Glutamatergic neuron (in vitro differentiated cells): Measurements from ENCODE around the gene GRM1. TPM values are rescaled to one million over a fixed set of nuclear protein-coding genes. Genes with fewer than 3 reads are reported as not detected.

ENCODE experiments used
- DNase-seq: peaks from one replicate; pipeline ENCODE4 v3.0.0; 2022
- H3K27ac Mint-ChIP-seq: one replicate; pipeline ENCODE4 v1.8.0; 2020; ENCODE audit warnings: mild to moderate bottlenecking, mixed read lengths, inconsistent platforms; ENCODE audit not compliant: unreplicated experiment
- H3K27me3 Mint-ChIP-seq: one replicate; pipeline ENCODE4 v1.8.0; 2020; ENCODE audit warnings: mild to moderate bottlenecking, moderate library complexity, mixed read lengths, inconsistent platforms; ENCODE audit not compliant: unreplicated experiment
- H3K36me3 Mint-ChIP-seq: one replicate; pipeline ENCODE4 v1.8.0; 2020; ENCODE audit warnings: mild to moderate bottlenecking, mixed read lengths, inconsistent platforms; ENCODE audit not compliant: unreplicated experiment
- H3K4me1 Mint-ChIP-seq: one replicate; pipeline ENCODE4 v1.8.0; 2020; ENCODE audit warnings: mild to moderate bottlenecking, low read depth, mixed read lengths, inconsistent platforms; ENCODE audit not compliant: unreplicated experiment
- H3K4me3 Mint-ChIP-seq: one replicate; pipeline ENCODE4 v1.8.0; 2020; ENCODE audit warnings: mild to moderate bottlenecking, mixed read lengths, inconsistent platforms; ENCODE audit not compliant: unreplicated experiment
- H3K9me3 Mint-ChIP-seq: one replicate; pipeline ENCODE4 v1.8.0; 2020; ENCODE audit warnings: mild to moderate bottlenecking, moderate library complexity, mixed read lengths, inconsistent platforms; ENCODE audit not compliant: unreplicated experiment
- total RNA-seq: library from RNA; stranded (reverse); fragmentation: NEBNext Ultra II Directional; extraction: Animal tissue kit (Norgen Biotek cat#: 25700); gene quantifications from one replicate; pipeline ENCODE4 v1.2.1, GENCODE V29; 2021; ENCODE audit not compliant: unreplicated experiment
- TF ChIP-seq, protein P1 (sequence below): fragments of 200-600 bp; sonication (generic); IDR thresholded peaks from one replicate; pipeline ENCODE4 v1.5.0; 2021; ENCODE audit not compliant: partially characterized antibody, unreplicated experiment

GRM1 gene
- total RNA-seq, 1 donor from 2014 or later: 0.17 TPM

DNA sequence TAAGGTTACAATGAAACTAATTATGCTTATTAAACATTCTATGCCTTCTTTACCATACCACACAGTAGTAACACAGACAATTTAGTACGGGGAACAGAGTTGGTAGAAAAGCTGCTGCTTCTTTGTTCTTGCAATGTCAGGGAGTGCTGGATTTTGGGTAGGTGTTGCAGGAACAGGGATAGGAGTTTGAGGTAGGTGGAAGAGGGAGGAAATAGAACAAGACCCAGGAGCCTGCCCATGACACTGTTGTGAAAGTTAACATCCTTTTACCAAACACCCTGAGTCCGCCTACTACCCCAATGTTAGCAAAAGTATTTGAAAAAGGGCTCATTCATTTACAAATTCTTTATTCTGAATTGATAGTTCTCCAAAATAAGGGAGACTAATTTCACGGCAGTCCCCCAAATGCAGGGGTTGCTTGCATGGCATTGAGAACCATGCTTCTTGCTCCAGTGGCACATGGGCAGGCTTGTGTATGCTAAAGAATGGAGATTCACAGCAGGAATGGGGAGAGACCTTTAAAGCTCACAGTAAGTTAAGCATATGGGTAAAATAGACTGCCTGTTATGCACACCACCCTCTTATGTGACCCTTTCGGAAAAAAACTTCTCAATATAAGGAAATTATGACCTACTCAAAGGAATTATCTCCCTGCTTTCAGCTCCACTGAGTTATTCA is 181.7 kb downstream of the GRM1 start:
- TF ChIP-seq, protein P1, sequence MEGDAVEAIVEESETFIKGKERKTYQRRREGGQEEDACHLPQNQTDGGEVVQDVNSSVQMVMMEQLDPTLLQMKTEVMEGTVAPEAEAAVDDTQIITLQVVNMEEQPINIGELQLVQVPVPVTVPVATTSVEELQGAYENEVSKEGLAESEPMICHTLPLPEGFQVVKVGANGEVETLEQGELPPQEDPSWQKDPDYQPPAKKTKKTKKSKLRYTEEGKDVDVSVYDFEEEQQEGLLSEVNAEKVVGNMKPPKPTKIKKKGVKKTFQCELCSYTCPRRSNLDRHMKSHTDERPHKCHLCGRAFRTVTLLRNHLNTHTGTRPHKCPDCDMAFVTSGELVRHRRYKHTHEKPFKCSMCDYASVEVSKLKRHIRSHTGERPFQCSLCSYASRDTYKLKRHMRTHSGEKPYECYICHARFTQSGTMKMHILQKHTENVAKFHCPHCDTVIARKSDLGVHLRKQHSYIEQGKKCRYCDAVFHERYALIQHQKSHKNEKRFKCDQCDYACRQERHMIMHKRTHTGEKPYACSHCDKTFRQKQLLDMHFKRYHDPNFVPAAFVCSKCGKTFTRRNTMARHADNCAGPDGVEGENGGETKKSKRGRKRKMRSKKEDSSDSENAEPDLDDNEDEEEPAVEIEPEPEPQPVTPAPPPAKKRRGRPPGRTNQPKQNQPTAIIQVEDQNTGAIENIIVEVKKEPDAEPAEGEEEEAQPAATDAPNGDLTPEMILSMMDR: no peak

DNA sequence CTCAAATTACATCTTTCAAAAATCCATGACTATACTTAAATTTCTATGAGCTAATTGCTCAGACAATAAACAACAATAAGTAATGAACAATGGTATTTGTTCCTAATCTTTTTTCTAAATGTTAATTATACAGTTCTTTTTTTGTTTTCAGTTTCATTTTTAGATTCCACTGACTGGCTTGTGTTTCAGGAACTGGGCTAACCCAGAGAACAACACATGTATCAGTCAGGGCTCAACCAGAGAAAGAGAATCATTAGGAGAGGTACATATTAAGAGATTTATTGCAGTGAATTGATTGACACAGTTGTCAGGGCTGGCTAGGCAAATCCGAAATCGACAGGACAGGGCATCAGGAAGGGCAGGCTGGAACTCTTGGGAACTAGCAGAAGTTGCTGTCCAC is 182.8 kb downstream of the GRM1 start:
- Mint-ChIP-seq H3K4me3 (no peak overlapping the region), H3K9me3 (no peaks in the 10 kb centered on the region), H3K27me3 (peaks cover 2% of the 10 kb centered on the region), H3K36me3 (no peaks in the 10 kb centered on the region), H3K4me1 (no peaks in the 10 kb centered on the region), H3K27ac (no peak overlapping the region)
- DNase-seq: no peak
- TF ChIP-seq, protein P1: no peak

More for the DNA sequence above, 181.7 kb downstream of the GRM1 start:
- no peak for DNase-seq
- Mint-ChIP-seq H3K36me3 (no peaks in the 10 kb centered on the region), H3K4me1 (no peaks in the 10 kb centered on the region), H3K9me3 (no peaks in the 10 kb centered on the region), H3K27ac (no peak overlapping the region), H3K4me3 (no peak overlapping the region), H3K27me3 (peaks cover 2% of the 10 kb centered on the region)

DNA sequence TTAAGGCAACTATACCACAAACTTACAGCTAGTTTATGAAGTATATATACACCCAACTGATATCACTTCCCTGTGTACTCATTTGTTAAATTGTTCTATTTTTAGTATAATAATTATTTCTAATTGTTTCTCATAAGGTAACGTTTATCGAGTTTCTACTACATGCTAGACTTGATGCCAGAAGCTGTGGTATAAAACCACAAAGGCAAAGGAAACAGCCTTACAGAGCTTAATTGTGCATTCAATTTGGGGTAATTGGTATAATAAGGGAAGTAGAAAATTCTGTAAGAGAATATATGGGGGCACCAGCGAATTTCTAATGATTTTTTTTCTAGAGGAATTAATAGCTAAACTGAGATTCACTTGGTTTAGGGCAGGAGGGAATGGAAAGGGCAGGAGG is 183.9 kb downstream of the GRM1 start:
- H3K4me3 Mint-ChIP-seq: no peak overlapping the region
- TF ChIP-seq, protein P1: no peak
- DNase-seq: no peak
- no peaks in the 10 kb centered on the region for H3K36me3 Mint-ChIP-seq
- no peaks in the 10 kb centered on the region for H3K9me3 Mint-ChIP-seq
- no peaks in the 10 kb centered on the region for H3K4me1 Mint-ChIP-seq
- H3K27me3 Mint-ChIP-seq: peaks cover 2% of the 10 kb centered on the region
- H3K27ac Mint-ChIP-seq: no peak overlapping the region

DNA sequence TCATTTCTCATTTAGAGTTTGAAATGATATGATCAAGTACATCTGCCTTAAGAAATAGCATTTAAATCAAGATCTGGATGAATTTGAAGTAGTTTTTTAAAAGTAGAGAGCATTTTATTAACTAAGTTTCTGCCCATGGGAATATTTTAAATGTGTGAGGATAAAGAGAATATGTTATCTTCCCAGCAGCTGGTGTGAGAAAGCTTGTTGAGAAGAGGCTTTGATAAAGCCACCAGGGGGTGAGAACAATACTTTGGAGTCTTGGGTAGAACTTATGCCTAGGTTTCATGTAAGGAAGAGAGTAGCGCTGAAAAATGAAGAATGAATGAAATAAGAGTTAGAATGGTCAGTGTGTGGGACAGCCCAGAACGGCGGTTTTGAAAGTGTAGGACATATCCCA is 190.2 kb downstream of the GRM1 start:
- TF ChIP-seq, protein P1: no peak

DNA sequence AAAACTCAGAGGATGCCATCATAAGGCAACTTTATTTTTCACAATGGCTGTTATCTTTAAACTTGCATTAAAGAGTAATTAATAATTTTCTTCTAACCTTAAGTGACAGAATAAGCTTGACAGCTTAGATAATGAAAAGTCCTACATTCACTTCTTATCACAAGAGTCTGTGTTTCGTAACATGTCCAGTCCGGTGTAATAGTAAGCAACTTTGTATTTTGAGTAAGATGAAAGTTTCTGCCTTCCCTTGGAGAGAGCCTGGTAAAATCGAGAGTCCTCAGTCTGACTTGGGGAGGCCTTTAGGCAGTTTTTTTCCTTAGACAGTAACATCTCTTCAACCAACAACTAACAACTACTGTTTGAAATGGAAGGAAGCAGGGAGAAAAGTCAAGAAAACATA is 195.6 kb downstream of the GRM1 start:
- H3K27me3 Mint-ChIP-seq: no peaks in the 10 kb centered on the region
- no peak for DNase-seq
- no peak overlapping the region for H3K4me3 Mint-ChIP-seq
- H3K9me3 Mint-ChIP-seq: no peaks in the 10 kb centered on the region
- no peaks in the 10 kb centered on the region for H3K4me1 Mint-ChIP-seq
- TF ChIP-seq, protein P1: no peak
- no peaks in the 10 kb centered on the region for H3K36me3 Mint-ChIP-seq
- no peak overlapping the region for H3K27ac Mint-ChIP-seq

More for the DNA sequence above, 190.2 kb downstream of the GRM1 start:
- no peak for DNase-seq
- H3K27ac Mint-ChIP-seq: no peak overlapping the region
- H3K9me3 Mint-ChIP-seq: no peaks in the 10 kb centered on the region
- no peaks in the 10 kb centered on the region for H3K36me3 Mint-ChIP-seq
- no peaks in the 10 kb centered on the region for H3K27me3 Mint-ChIP-seq
- no peak overlapping the region for H3K4me3 Mint-ChIP-seq
- no peaks in the 10 kb centered on the region for H3K4me1 Mint-ChIP-seq
